OCI-LY1 (cell line): ENCODE measurements around the gene PCED1B.

Source experiments
- H2AFZ ChIP-seq: fragments of 200-600 bp; sonication (generic), shearing (Covaris generic); 2 replicates; pipeline ENCODE4 v1.6.0; 2014; ENCODE audit warnings: antibody characterized with exemption, mild to moderate bottlenecking, low read length
- H3F3A ChIP-seq: fragments of 200-600 bp; sonication (generic), shearing (Covaris generic); 2 replicates; pipeline ENCODE4 v1.6.0; 2014; ENCODE audit warnings: mild to moderate bottlenecking, antibody characterized with exemption, low read length, moderate library complexity; ENCODE audit not compliant: insufficient read depth
- H3K27ac ChIP-seq: fragments of 200-600 bp; sonication (generic); 2 replicates; pipeline ENCODE4 v1.5.1; 2014; ENCODE audit warnings: low read length, mixed run types, mild to moderate bottlenecking, low read depth; ENCODE audit not compliant: poor library complexity, severe bottlenecking
- H3K27me3 ChIP-seq: fragments of 200-600 bp; sonication (generic); 2 replicates; pipeline ENCODE4 v1.6.0; 2014; ENCODE audit warnings: antibody characterized with exemption, mild to moderate bottlenecking, low read length, moderate library complexity; ENCODE audit not compliant: insufficient read depth
- H3K36me3 ChIP-seq: fragments of 200-600 bp; sonication (generic); 2 replicates; pipeline ENCODE4 v1.6.1; 2014; ENCODE audit warnings: mild to moderate bottlenecking, antibody characterized with exemption, low read length, moderate library complexity, mixed read lengths; ENCODE audit not compliant: insufficient read depth
- H3K4me1 ChIP-seq: fragments of 200-600 bp; sonication (generic); 2 replicates; pipeline ENCODE4 v1.5.1; 2014; ENCODE audit warnings: mild to moderate bottlenecking, low read length, moderate library complexity; ENCODE audit not compliant: insufficient read depth, severe bottlenecking
- H3K4me2 ChIP-seq: fragments of 200-600 bp; sonication (generic), shearing (Covaris generic); 2 replicates; pipeline ENCODE4 v1.6.1; 2014; ENCODE audit warnings: low read length
- H3K4me3 ChIP-seq: fragments of 200-600 bp; sonication (generic); 2 replicates; pipeline ENCODE4 v1.5.1; 2014; ENCODE audit warnings: low read length, low read depth, mild to moderate bottlenecking, mixed read lengths; ENCODE audit not compliant: poor library complexity, severe bottlenecking
- H3K79me2 ChIP-seq: fragments of 200-600 bp; shearing (Covaris generic); 2 replicates; pipeline ENCODE4 v1.6.1; 2016; ENCODE audit warnings: mixed run types, low read length, mixed read lengths; ENCODE audit not compliant: insufficient read depth
- H3K9ac ChIP-seq: fragments of 200-600 bp; sonication (generic), shearing (Covaris generic); 2 replicates; pipeline ENCODE4 v1.6.1; 2014; ENCODE audit warnings: mild to moderate bottlenecking, low read length, mixed read lengths
- H3K9me2 ChIP-seq: fragments of 200-600 bp; sonication (generic), shearing (Covaris generic); 2 replicates; pipeline ENCODE4 v1.6.1; 2014; ENCODE audit warnings: low read depth, mild to moderate bottlenecking, low read length, mixed read lengths
- H3K9me3 ChIP-seq: fragments of 200-600 bp; shearing (Covaris generic); 2 replicates; pipeline ENCODE4 v1.6.1; 2014; ENCODE audit warnings: low read length, mixed read lengths
- H4K20me1 ChIP-seq: fragments of 200-600 bp; sonication (generic), shearing (Covaris generic); 2 replicates; pipeline ENCODE4 v1.6.0; 2016; ENCODE audit warnings: mild to moderate bottlenecking, low read length; ENCODE audit not compliant: insufficient read depth
- EZH2 ChIP-seq: fragments of 200-600 bp; sonication (generic), shearing (Covaris generic); IDR thresholded peaks from 2 replicates; pipeline ENCODE4 v1.8.0; 2017; ENCODE audit warnings: borderline replicate concordance, mixed run types, mild to moderate bottlenecking, antibody characterized with exemption, low read length, moderate library complexity, mixed read lengths
- TF ChIP-seq, protein P1 (sequence below): fragments of 200-600 bp; sonication (generic), shearing (Covaris generic); IDR thresholded peaks from 2 replicates; pipeline ENCODE4 v1.5.1; 2017; ENCODE audit warnings: mild to moderate bottlenecking, antibody characterized with exemption, low read length, moderate library complexity, mixed read lengths

Gene PCED1B

DNA sequence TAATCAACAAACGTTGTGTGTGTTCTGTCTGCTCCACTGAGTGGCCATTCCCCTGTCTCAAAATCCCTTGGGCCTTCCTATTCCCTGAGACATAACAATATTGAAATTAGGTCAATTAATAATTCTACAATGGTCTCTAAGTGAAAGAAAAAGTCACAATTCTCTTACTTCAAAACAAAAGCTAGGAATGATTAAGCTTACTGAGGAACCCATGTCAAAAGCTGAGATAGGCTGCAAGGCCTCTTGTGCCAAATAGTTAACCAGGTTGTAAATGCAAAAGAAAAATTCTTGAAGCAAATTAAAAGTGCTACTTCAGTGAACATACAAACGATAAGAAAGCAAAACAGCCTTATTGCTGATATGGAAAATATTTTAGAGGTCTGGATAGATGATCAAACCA is 65.3 kb downstream of the PCED1B start:
- H3K9me2 ChIP-seq, result no peaks in the 10 kb centered on the region
- H3K9ac ChIP-seq, result no peak overlapping the region
- H3K4me2 ChIP-seq, result no peak overlapping the region
- H3K4me3 ChIP-seq, result no peak overlapping the region
- no peak overlapping the region for H2AFZ ChIP-seq
- no peaks in the 10 kb centered on the region for H3F3A ChIP-seq
- no peaks in the 10 kb centered on the region for H3K4me1 ChIP-seq
- H3K27ac ChIP-seq, result no peak overlapping the region
- no peaks in the 10 kb centered on the region; the same call in 1 of the 2 replicates for H3K9me3 ChIP-seq
- no peaks in the 10 kb centered on the region for H3K27me3 ChIP-seq
- no peaks in the 10 kb centered on the region for H3K36me3 ChIP-seq
- H4K20me1 ChIP-seq, result no peaks in the 10 kb centered on the region
- no peak for TF ChIP-seq EZH2
- TF ChIP-seq, protein P1, sequence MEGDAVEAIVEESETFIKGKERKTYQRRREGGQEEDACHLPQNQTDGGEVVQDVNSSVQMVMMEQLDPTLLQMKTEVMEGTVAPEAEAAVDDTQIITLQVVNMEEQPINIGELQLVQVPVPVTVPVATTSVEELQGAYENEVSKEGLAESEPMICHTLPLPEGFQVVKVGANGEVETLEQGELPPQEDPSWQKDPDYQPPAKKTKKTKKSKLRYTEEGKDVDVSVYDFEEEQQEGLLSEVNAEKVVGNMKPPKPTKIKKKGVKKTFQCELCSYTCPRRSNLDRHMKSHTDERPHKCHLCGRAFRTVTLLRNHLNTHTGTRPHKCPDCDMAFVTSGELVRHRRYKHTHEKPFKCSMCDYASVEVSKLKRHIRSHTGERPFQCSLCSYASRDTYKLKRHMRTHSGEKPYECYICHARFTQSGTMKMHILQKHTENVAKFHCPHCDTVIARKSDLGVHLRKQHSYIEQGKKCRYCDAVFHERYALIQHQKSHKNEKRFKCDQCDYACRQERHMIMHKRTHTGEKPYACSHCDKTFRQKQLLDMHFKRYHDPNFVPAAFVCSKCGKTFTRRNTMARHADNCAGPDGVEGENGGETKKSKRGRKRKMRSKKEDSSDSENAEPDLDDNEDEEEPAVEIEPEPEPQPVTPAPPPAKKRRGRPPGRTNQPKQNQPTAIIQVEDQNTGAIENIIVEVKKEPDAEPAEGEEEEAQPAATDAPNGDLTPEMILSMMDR, result no peak
- no peaks in the 10 kb centered on the region for H3K79me2 ChIP-seq

DNA sequence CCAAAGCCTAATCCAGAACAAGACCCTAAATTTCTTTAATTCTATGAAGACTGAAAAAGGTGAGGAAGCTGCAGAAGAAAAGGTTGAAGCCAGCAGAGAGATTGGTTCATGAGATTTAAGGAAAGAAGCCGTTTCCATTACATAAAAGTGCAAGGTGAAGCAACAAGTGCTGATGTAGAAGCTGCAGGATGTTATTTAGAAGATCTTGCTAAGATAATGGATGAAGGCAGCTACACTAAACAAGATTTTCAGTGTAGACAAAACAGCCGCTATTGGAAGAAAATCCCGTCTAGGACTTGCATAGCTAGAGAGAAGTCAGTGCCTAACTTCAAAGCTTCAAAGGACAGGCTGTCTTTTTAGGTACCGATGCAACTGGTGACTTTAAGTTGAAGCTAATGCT is 65.8 kb downstream of the PCED1B start:
- no peak overlapping the region for H3K4me2 ChIP-seq
- no peak overlapping the region for H3K27ac ChIP-seq
- no peaks in the 10 kb centered on the region for H3F3A ChIP-seq
- no peak overlapping the region for H3K4me3 ChIP-seq
- no peaks in the 10 kb centered on the region for H3K27me3 ChIP-seq
- no peaks in the 10 kb centered on the region; the same call in 1 of the 2 replicates for H3K9me3 ChIP-seq
- no peaks in the 10 kb centered on the region for H4K20me1 ChIP-seq
- no peak overlapping the region for H3K9ac ChIP-seq
- no peaks in the 10 kb centered on the region for H3K4me1 ChIP-seq
- H3K9me2 ChIP-seq, result no peaks in the 10 kb centered on the region
- no peak overlapping the region for H2AFZ ChIP-seq
- no peak for TF ChIP-seq EZH2
- TF ChIP-seq, protein P1, result no peak
- H3K36me3 ChIP-seq, result no peaks in the 10 kb centered on the region
- no peaks in the 10 kb centered on the region for H3K79me2 ChIP-seq

DNA sequence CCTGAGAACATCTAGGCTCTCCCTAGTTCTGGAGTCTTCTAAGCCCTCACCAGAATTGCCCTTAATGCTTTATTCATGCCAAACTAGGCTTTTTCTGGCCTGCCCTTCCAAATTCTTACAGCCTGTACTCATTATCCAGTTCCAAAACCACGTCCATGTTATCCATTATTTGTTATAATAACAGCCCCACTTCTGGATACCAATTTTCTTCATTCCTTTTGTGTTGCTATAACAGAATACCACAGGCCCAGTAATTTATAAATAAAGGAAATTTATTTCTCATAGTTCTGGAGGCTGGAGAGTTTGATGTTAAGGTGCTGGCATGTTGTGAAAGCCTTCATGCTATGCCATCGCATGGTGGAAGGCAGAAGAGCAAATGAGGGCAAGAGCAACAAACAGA is 68.3 kb downstream of the PCED1B start:
- H3F3A ChIP-seq, result no peaks in the 10 kb centered on the region
- no peak overlapping the region for H3K9ac ChIP-seq
- no peak overlapping the region for H3K4me2 ChIP-seq
- H4K20me1 ChIP-seq, result no peaks in the 10 kb centered on the region
- no peaks in the 10 kb centered on the region for H3K4me1 ChIP-seq
- H2AFZ ChIP-seq, result no peak overlapping the region
- no peaks in the 10 kb centered on the region for H3K79me2 ChIP-seq
- H3K27me3 ChIP-seq, result no peaks in the 10 kb centered on the region
- no peaks in the 10 kb centered on the region for H3K36me3 ChIP-seq
- H3K9me2 ChIP-seq, result no peaks in the 10 kb centered on the region
- no peak overlapping the region for H3K4me3 ChIP-seq
- TF ChIP-seq, protein P1, result no peak
- TF ChIP-seq EZH2, result no peak
- H3K27ac ChIP-seq, result no peak overlapping the region
- peaks cover 3% of the 10 kb centered on the region; the same call in 1 of the 2 replicates for H3K9me3 ChIP-seq
